Right atrium auricular region (tissue), 2 donors: ENCODE results near the gene TIMM10. TPM values are rescaled to one million over a fixed set of nuclear protein-coding genes. Genes with fewer than 3 reads are reported as not detected.

Experiments
- DNase-seq: peaks from one replicate; pipeline ENCODE4 v3.0.0-alpha.2; 2019; ENCODE audit warnings: low spot score
- H3K27ac ChIP-seq, 2 donors: fragments of 200-600 bp; sonication (generic); 1 replicate in 1 of 2; 2 replicates in 1 of 2; pipeline ENCODE4 v1.5.1; 2016 to 2019
- H3K27me3 ChIP-seq, 2 donors: fragments of 200-600 bp; sonication (generic); one replicate each; pipeline versions ENCODE4 v1.5.1 to v1.6.0; 2017 to 2019
- H3K36me3 ChIP-seq: fragments of 200-600 bp; sonication (generic); one replicate; pipeline ENCODE4 v1.5.1; 2016
- H3K4me1 ChIP-seq, 2 donors: fragments of 200-600 bp; sonication (generic); one replicate each; pipeline versions ENCODE4 v1.5.1 to v1.6.0; 2017 to 2019
- H3K4me3 ChIP-seq, 2 donors: fragments of 200-600 bp; sonication (generic); 1 replicate in 1 of 2; 2 replicates in 1 of 2; pipeline ENCODE4 v1.5.1; 2017 to 2019; ENCODE audit warnings: mild to moderate bottlenecking in 1 of 2, moderate library complexity in 1 of 2
- H3K9me3 ChIP-seq, 2 donors: fragments of 200-600 bp; sonication (generic); one replicate each; pipeline ENCODE4 v1.5.1; 2019
- CTCF ChIP-seq, 2 donors: fragments of 200-600 bp; sonication (generic); IDR thresholded peaks; one replicate each; pipeline ENCODE4 v1.5.1; 2019; ENCODE audit warnings: antibody characterized with exemption in 2 of 2
- total RNA-seq, 2 donors: library from RNA; depleted of rRNA; stranded (reverse); fragments of >200 nt; gene quantifications; one replicate each; pipeline ENCODE4 v1.1.0, GENCODE V29; 2016

Gene TIMM10
- total RNA-seq, 2 donors from 2014 or later, result 27.3 to 63.4 TPM

DNA sequence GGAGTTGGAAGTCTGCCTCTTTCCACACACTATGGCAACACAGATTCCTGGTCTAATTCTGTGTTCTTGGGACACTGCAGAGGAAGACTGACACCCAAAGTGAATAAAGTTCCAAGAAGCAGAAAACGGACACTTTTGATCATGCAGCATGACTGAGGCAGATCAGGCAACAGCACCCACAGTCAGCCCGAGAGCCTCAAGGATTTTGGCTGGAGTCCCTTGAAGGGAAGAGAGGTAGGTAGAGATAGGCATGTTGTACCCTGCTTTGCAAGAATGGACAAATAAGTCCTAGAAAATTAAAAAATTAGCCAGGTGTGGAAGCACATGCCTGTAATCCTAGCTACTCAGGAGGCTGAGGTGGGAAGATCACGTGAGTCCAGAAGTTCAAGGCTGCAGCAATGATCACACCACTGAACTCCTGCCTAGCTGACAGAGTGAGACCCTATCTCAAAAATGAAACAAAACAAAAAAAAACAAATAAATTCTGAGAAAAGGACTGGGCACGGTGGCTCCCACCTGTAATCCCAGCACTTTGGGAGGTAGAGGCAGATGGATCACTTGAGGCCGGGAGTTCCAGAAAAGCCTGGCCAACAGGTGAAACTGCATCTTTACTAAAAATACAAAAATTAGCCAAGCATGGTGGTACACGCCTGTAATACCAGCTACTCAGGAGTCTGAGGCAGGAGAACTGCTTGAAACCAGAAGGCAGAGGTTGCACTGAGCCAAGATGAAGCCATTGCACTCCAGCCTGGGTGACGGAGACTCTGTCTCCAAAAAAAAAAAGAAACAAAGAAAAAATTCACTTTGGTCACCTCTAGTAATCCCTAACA lies 22.0 kb downstream of the TIMM10 start:
- Histone ChIP-seq H3K9me3 (no peaks in the 10 kb centered on the region), H3K4me1 (peaks cover 0 to under 1% of the 10 kb centered on the region in 2 donors), H3K27me3 (no peaks in the 10 kb centered on the region), H3K4me3 (no peak overlapping the region), H3K36me3 (no peaks in the 10 kb centered on the region), H3K27ac (no peak overlapping the region)
- DNase-seq, result no peak
- no peak for TF ChIP-seq CTCF (IDR thresholded peaks at IDR 0.05)

GRCh38 chr11:57506522-57506921 lies 24.0 kb downstream of the TIMM10 start:
- no peak overlapping the region for H3K4me3 ChIP-seq
- no peak for DNase-seq
- H3K27ac ChIP-seq, result no peak overlapping the region
- H3K9me3 ChIP-seq, result no peaks in the 10 kb centered on the region
- TF ChIP-seq CTCF (IDR thresholded peaks at IDR 0.05), result no peak
- H3K4me1 ChIP-seq, result peaks cover 0 to 9% of the 10 kb centered on the region in 2 donors
- no peaks in the 10 kb centered on the region for H3K36me3 ChIP-seq
- H3K27me3 ChIP-seq, result no peaks in the 10 kb centered on the region

DNA sequence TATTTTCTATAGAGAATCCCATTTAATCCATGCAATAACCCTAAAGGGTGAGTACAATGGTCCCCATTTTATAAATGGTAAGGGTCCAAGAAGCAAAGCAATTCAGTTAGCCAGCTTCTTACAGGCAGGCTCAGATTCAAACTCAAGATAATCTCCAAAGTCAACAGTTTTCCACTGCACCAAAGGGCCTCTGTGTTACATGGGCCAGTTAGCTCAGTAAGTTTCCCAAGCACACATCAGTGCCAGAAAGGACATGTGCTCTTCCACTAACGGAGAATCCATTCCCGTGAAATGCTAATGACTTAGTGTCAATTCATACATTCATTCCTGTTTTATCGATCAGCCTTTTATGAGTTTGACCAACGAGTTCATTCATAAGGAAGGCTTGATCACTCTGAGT lies 26.0 kb downstream of the TIMM10 start:
- peaks cover 0 to 28% of the 10 kb centered on the region in 2 donors for H3K4me1 ChIP-seq
- DNase-seq, result no peak
- H3K36me3 ChIP-seq, result no peaks in the 10 kb centered on the region
- H3K9me3 ChIP-seq, result no peaks in the 10 kb centered on the region
- no peaks in the 10 kb centered on the region for H3K27me3 ChIP-seq
- H3K4me3 ChIP-seq, result no peak overlapping the region
- H3K27ac ChIP-seq, result no peak overlapping the region
- no peak for TF ChIP-seq CTCF (IDR thresholded peaks at IDR 0.05)

DNA sequence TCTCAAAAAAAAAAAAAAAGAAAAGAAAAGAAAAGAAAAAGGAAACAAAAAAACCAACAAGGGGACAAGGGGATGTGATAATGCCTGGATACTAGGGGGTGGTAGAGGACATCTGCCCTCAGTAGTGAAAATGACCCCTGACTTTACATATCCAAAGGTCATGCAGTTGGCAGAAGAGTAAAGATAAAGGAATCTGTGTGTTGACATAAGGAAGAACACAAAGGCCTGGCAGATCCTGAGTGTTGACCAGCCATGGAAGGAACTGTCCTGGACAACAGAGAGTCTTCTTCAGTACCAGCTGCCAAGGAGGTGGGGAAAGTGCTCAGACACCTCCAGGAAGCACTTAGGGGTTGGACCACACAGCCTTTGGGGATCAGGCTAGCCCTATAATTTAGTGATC lies 27.7 kb downstream of the TIMM10 start:
- H3K27me3 ChIP-seq, result no peaks in the 10 kb centered on the region

GRCh38 chr11:57502376-57502775 lies 28.2 kb downstream of the TIMM10 start:
- H3K4me3 ChIP-seq, result no peak overlapping the region
- TF ChIP-seq CTCF (IDR thresholded peaks at IDR 0.05), result no peak
- H3K27ac ChIP-seq, result peak overlapping the region; percentile 83 to 93
- H3K9me3 ChIP-seq, result no peaks in the 10 kb centered on the region
- peaks cover 0 to 39% of the 10 kb centered on the region in 2 donors for H3K4me1 ChIP-seq
- no peaks in the 10 kb centered on the region for H3K36me3 ChIP-seq
- H3K27me3 ChIP-seq, result no peaks in the 10 kb centered on the region
- DNase-seq, result no peak

More for the DNA sequence above, 27.7 kb downstream of the TIMM10 start:
- H3K36me3 ChIP-seq, result no peaks in the 10 kb centered on the region
- H3K27ac ChIP-seq, result no peak overlapping the region
- H3K4me3 ChIP-seq, result no peak overlapping the region
- H3K4me1 ChIP-seq, result peaks cover 0 to 39% of the 10 kb centered on the region in 2 donors
- no peaks in the 10 kb centered on the region for H3K9me3 ChIP-seq
- no peak for TF ChIP-seq CTCF (IDR thresholded peaks at IDR 0.05)
- DNase-seq, result no peak
